Panc1 (cell line): ENCODE results near the gene PKP1. TPM values are rescaled to one million over a fixed set of nuclear protein-coding genes. Genes with fewer than 3 reads are reported as not detected.

Experiments used
- ATAC-seq: fragments of 200-7000 bp; cut with Tn5 transposase; 2 replicates; pipeline ENCODE4 v1.9.1; 2020; ENCODE audit warnings: mild to moderate bottlenecking, moderate library complexity
- BruUV-seq: library from RNA; stranded (reverse); fragments of 400-500 nt; replicated peaks from 2 replicates; lab custom pipeline; 2021; lab: Mats Ljungman, UMichigan
- CTCF ChIA-PET: fragments of 300-600 bp; sonication (Branson Sonifier 250); formaldehyde crosslinking; loops from one replicate; lab custom pipeline; 2022; ENCODE audit warnings: antibody characterized with exemption; lab: Charles Lee
- POLR2A ChIA-PET: fragments of 300-600 bp; sonication (Branson Sonifier 250); formaldehyde crosslinking; loops from one replicate; lab custom pipeline; 2022; ENCODE audit warnings: antibody characterized with exemption; lab: Charles Lee
- DNase-seq: peaks from one replicate; pipeline ENCODE4 v3.0.0-alpha.2; 2010; ENCODE audit warnings: low read depth, low spot score
- H3K27ac ChIP-seq: 2 replicates; pipeline ENCODE4 v1.5.1; 2011; ENCODE audit warnings: mild to moderate bottlenecking, low read length, inconsistent platforms
- H3K27me3 ChIP-seq: fragments of 200-500 bp; sonication (Bioruptor generic); 2 replicates; pipeline ENCODE4 v1.6.0; 2014; ENCODE audit warnings: low read length, inconsistent platforms; ENCODE audit not compliant: control insufficient read depth, insufficient read depth
- H3K36me3 ChIP-seq: fragments of 200-500 bp; sonication (Bioruptor generic); 2 replicates; pipeline ENCODE4 v1.5.1; 2014; ENCODE audit warnings: inconsistent platforms, mild to moderate bottlenecking, low read length, moderate library complexity; ENCODE audit not compliant: control insufficient read depth, insufficient read depth
- H3K4me1 ChIP-seq: 2 replicates; pipeline ENCODE4 v1.5.1; 2011; ENCODE audit warnings: inconsistent platforms, mild to moderate bottlenecking, low read length, moderate library complexity; ENCODE audit not compliant: control insufficient read depth, insufficient read depth
- H3K4me3 ChIP-seq, 2 experiments: 2 replicates each; pipeline ENCODE4 v1.5.1; 2011 to 2012; ENCODE audit warnings: low read depth in 2 of 2, low read length in 2 of 2, mild to moderate bottlenecking in 2 of 2, inconsistent platforms in 1 of 2, moderate library complexity in 1 of 2
- H3K9me3 ChIP-seq: fragments of 200-500 bp; sonication (Bioruptor generic); 2 replicates; pipeline ENCODE4 v1.5.1; 2014; ENCODE audit warnings: low read depth, mild to moderate bottlenecking, inconsistent platforms, low read length, moderate library complexity; ENCODE audit not compliant: control insufficient read depth, insufficient read depth
- POLR2AphosphoS5 ChIP-seq: IDR thresholded peaks from 2 replicates; pipeline ENCODE4 v1.6.1; 2012; ENCODE audit warnings: mild to moderate bottlenecking, low read depth, low read length, moderate library complexity
- REST ChIP-seq, 2 experiments: IDR thresholded peaks; 2 replicates each; pipeline ENCODE4 v1.6.1; 2011 to 2012; ENCODE audit warnings: low read depth in 2 of 2, control low read depth in 1 of 2, low read length in 1 of 2, mild to moderate bottlenecking in 1 of 2, moderate library complexity in 1 of 2; ENCODE audit not compliant: insufficient read depth in 1 of 2
- SIN3A ChIP-seq: IDR thresholded peaks from 2 replicates; pipeline ENCODE4 v1.6.1; 2012; ENCODE audit warnings: low read depth, mild to moderate bottlenecking, low read length, moderate library complexity, borderline replicate concordance; ENCODE audit not compliant: insufficient read depth
- TCF7L2 ChIP-seq: IDR thresholded peaks from 2 replicates; pipeline ENCODE4 v1.6.1; 2011; ENCODE audit warnings: mild to moderate bottlenecking, low read depth, low read length, inconsistent platforms
- in situ Hi-C: cut with HindIII; loops from 2 replicates; pipeline ENCODE4 v1.10.0; 2016; ENCODE audit warnings: low sequenced_read_pairs, low pct_unique_long_range_greater_than_20kb
- intact Hi-C: fragments of 100-400 bp; cut with micrococcal nuclease; formaldehyde crosslinking; loops from one replicate; pipeline ENCODE4 v1.10.0; 2022; ENCODE audit not compliant: unreplicated experiment
- total RNA-seq: library from RNA; stranded (reverse); gene quantifications from one replicate; pipeline ENCODE4 v1.2.1, GENCODE V29; 2021; ENCODE audit not compliant: unreplicated experiment
- TF ChIP-seq, protein P1 (sequence below): fragments of 450-650 bp; IDR thresholded peaks from 2 replicates; pipeline ENCODE4 v1.5.1; 2017; ENCODE audit warnings: mild to moderate bottlenecking

The PKP1 gene
- total RNA-seq, 1 experiment from 2014 or later = 0.44 TPM

DNA sequence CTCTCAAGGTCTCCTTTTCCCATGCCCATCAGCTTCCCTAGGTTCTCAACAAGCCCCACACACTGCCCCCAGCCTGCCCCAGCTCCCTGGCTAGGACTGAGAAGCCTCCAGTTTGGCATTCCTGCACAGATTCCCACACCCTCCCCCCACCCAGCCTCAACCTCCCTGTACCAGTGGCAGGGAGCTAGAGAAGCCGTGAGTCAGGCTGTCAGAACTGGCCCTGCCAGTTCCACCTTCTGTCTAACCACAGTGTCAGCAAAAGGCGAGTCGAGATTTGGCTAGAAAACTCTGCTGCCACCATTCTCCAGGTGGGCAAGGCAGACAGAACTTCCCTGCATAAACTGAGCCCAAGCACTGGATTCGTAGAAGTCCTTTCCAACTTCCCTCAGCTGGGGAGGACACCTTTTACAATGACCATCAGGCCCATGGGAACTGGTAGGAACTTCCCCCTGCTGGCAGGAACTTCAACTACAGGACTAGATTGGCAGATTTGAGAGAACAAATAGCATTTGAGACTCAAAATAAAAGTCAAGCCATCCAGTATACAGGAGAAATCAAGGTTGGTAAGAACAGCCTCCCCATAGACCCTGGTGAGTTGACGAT is 63.1 kb downstream of the PKP1 start:
- H3K9me3 ChIP-seq = no peaks in the 10 kb centered on the region
- no peak overlapping the region for H3K4me3 ChIP-seq
- in situ Hi-C loops (no loop called here), intact Hi-C loops (loop anchor here (5.0 kb wide), 1 partner anchor 94 kb away; no protein-coding TSS in a partner anchor)
- ChIA-PET CTCF (interaction anchor here (0.6 to 1.7 kb wide), 8 partner anchors 11 to 394 kb away, joined by 3 to 10 read pairs (median 3); no protein-coding TSS in a partner anchor), POLR2A (interaction anchor here (0.6 kb wide), 2 partner anchors 45 to 63 kb away, joined by 4 to 5 read pairs; no protein-coding TSS in a partner anchor)
- ATAC-seq (peak; percentile 57; the same call in 1 of the 2 replicates), DNase-seq (no peak)
- no peaks in the 10 kb centered on the region for H3K4me1 ChIP-seq
- H3K27me3 ChIP-seq = peaks cover 5% of the 10 kb centered on the region; the same call in 1 of the 2 replicates
- no TSS peak for BruUV-seq
- no peaks in the 10 kb centered on the region for H3K36me3 ChIP-seq
- no peak overlapping the region for H3K27ac ChIP-seq
- TF ChIP-seq POLR2AphosphoS5 (no peak), TCF7L2 (no peak), SIN3A (no peak), REST (IDR thresholded peaks at IDR 0.05; ENCODE audit: insufficient read depth in 1 of 2, low read depth in 2 of 2, low read length in 1 of 2) (no peak)
- TF ChIP-seq, protein P1, sequence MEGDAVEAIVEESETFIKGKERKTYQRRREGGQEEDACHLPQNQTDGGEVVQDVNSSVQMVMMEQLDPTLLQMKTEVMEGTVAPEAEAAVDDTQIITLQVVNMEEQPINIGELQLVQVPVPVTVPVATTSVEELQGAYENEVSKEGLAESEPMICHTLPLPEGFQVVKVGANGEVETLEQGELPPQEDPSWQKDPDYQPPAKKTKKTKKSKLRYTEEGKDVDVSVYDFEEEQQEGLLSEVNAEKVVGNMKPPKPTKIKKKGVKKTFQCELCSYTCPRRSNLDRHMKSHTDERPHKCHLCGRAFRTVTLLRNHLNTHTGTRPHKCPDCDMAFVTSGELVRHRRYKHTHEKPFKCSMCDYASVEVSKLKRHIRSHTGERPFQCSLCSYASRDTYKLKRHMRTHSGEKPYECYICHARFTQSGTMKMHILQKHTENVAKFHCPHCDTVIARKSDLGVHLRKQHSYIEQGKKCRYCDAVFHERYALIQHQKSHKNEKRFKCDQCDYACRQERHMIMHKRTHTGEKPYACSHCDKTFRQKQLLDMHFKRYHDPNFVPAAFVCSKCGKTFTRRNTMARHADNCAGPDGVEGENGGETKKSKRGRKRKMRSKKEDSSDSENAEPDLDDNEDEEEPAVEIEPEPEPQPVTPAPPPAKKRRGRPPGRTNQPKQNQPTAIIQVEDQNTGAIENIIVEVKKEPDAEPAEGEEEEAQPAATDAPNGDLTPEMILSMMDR = peak; percentile 78

DNA sequence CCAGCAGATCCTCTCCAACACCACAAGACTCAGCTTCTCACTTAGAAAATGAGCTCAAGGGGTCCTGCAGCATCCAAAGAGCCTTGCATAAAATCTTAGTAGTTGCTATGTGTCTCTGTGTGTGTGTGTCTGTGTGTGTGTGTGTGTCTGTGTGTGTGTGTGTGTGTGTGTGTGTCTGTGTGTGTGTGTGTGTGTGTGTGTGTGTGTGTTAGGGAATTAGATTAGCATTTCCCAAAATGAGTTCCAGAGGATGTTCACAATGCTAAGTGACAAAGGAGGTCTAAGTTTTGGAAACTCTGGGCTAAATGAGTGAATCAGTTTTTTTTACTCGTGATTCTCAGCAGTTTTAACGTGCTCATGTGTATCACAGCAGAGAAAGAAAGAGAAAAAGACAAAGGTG is 63.7 kb downstream of the PKP1 start:
- H3K9me3 ChIP-seq = no peaks in the 10 kb centered on the region
- no peaks in the 10 kb centered on the region for H3K4me1 ChIP-seq
- no peaks in the 10 kb centered on the region for H3K36me3 ChIP-seq
- ATAC-seq (no peak), DNase-seq (no peak)
- no peak overlapping the region for H3K27ac ChIP-seq
- H3K4me3 ChIP-seq = no peak overlapping the region
- peaks cover 2% of the 10 kb centered on the region; the same call in 1 of the 2 replicates for H3K27me3 ChIP-seq
- ChIA-PET CTCF (interaction anchor here (0.6 to 1.7 kb wide), 9 partner anchors 12 to 393 kb away, joined by 3 to 10 read pairs (median 3); no protein-coding TSS in a partner anchor), POLR2A (interaction anchor here (0.6 kb wide), 2 partner anchors 44 to 63 kb away, joined by 4 to 5 read pairs; no protein-coding TSS in a partner anchor)
- no TSS peak for BruUV-seq
- intact Hi-C loops (loop anchor here (5.0 kb wide), 1 partner anchor 95 kb away; no protein-coding TSS in a partner anchor), in situ Hi-C loops (no loop called here)
- no peak for TF ChIP-seq POLR2AphosphoS5
- TF ChIP-seq, protein P1 = peak; percentile 45; the same call in 1 of the 2 replicates
